NCI-H2196 (cell line): ENCODE measurements around the gene ABLIM3.

Experiments
- DNase-seq: peaks from one replicate; lab custom pipeline; 2025; ENCODE audit not compliant: unreplicated experiment; lab: John Stamatoyannopoulos, UW

The ABLIM3 gene

GRCh38 chr5:149278451-149279210 is 137.3 kb downstream of the ABLIM3 start:
- DNase-seq = no peak

- no peak for DNase-seq
These were observed 138.4 kb downstream of the ABLIM3 start for GRCh38 chr5:149279661-149280060.

- DNase-seq = no peak
These were observed 138.8 kb downstream of the ABLIM3 start for GRCh38 chr5:149280124-149280523.

GRCh38 chr5:149280802-149281201 is 139.5 kb downstream of the ABLIM3 start:
- no peak for DNase-seq

- no peak for DNase-seq
These were observed 141.0 kb downstream of the ABLIM3 start for GRCh38 chr5:149282027-149282965.

GRCh38 chr5:149282966-149283332 is 141.7 kb downstream of the ABLIM3 start:
- DNase-seq = no peak

GRCh38 chr5:149283626-149284480 is 142.6 kb downstream of the ABLIM3 start:
- peak; percentile 62 for DNase-seq

GRCh38 chr5:149284501-149284900 is 143.2 kb downstream of the ABLIM3 start:
- DNase-seq = no peak

- no peak for DNase-seq
These were observed 143.9 kb downstream of the ABLIM3 start for GRCh38 chr5:149285153-149285552.

- no peak for DNase-seq
These were observed 147.1 kb downstream of the ABLIM3 start for GRCh38 chr5:149288436-149288835.

- DNase-seq = no peak
These were observed 148.0 kb downstream of the ABLIM3 start for GRCh38 chr5:149289301-149289700.

GRCh38 chr5:149294872-149295829 is 153.9 kb downstream of the ABLIM3 start:
- DNase-seq = no peak

- no peak for DNase-seq
These were observed 156.2 kb downstream of the ABLIM3 start for GRCh38 chr5:149297340-149298025.

- no peak for DNase-seq
These were observed 156.9 kb downstream of the ABLIM3 start for GRCh38 chr5:149298163-149298562.

GRCh38 chr5:149298842-149299404 is 157.6 kb downstream of the ABLIM3 start:
- DNase-seq = no peak

GRCh38 chr5:149299451-149300054 is 158.3 kb downstream of the ABLIM3 start:
- DNase-seq = no peak

GRCh38 chr5:149300441-149300840 is 159.1 kb downstream of the ABLIM3 start:
- no peak for DNase-seq

- DNase-seq = no peak
These were observed 159.9 kb downstream of the ABLIM3 start for GRCh38 chr5:149301049-149301743.
